Smooth muscle cell (in vitro differentiated cells): Measurements from ENCODE around the gene VPS8. TPM values are rescaled to one million over a fixed set of nuclear protein-coding genes. Genes with fewer than 3 reads are reported as not detected.
"Not testable (repeated sequence)": the region's sequence is repeated elsewhere in the genome, so short reads cannot be mapped to it uniquely, and the experiment has no call there.

Experiments
- DNase-seq: peaks from one replicate; lab custom pipeline; 2025; ENCODE audit not compliant: unreplicated experiment; lab: John Stamatoyannopoulos, UW
- H2AFZ ChIP-seq: fragments of 200-600 bp; sonication (generic); 2 replicates; pipeline ENCODE4 v1.6.0; 2016; ENCODE audit warnings: antibody characterized with exemption, low read depth, mild to moderate bottlenecking
- H3F3A ChIP-seq: fragments of 200-600 bp; sonication (generic); 2 replicates; pipeline ENCODE4 v1.6.0; 2017; ENCODE audit warnings: antibody characterized with exemption, low read depth
- H3K27ac ChIP-seq: fragments of 200-600 bp; sonication (generic); 2 replicates; pipeline ENCODE4 v1.5.1; 2016; ENCODE audit warnings: low read depth, mild to moderate bottlenecking
- H3K27me3 ChIP-seq: fragments of 200-600 bp; sonication (generic); 2 replicates; pipeline ENCODE4 v1.6.1; 2016; ENCODE audit warnings: low read depth, mild to moderate bottlenecking
- H3K36me3 ChIP-seq: fragments of 200-600 bp; sonication (generic); 2 replicates; pipeline ENCODE4 v1.5.1; 2016; ENCODE audit warnings: low read depth
- H3K4me1 ChIP-seq: fragments of 200-600 bp; sonication (generic); 2 replicates; pipeline ENCODE4 v1.5.1; 2016; ENCODE audit warnings: low read depth
- H3K4me2 ChIP-seq: fragments of 200-600 bp; sonication (generic); 2 replicates; pipeline ENCODE4 v1.6.0; 2016; ENCODE audit warnings: mild to moderate bottlenecking
- H3K4me3 ChIP-seq: fragments of 200-600 bp; sonication (generic); 2 replicates; pipeline ENCODE4 v1.5.1; 2016; ENCODE audit warnings: mild to moderate bottlenecking
- H3K79me2 ChIP-seq: fragments of 200-600 bp; sonication (generic); 2 replicates; pipeline ENCODE4 v1.6.0; 2016; ENCODE audit warnings: low read depth, mild to moderate bottlenecking
- H3K9ac ChIP-seq: fragments of 200-600 bp; sonication (generic); 2 replicates; pipeline ENCODE4 v1.6.0; 2016; ENCODE audit warnings: low read depth
- H3K9me3 ChIP-seq: fragments of 200-600 bp; sonication (generic); replicated peaks from 2 replicates; pipeline ENCODE4 v1.5.1; 2016; ENCODE audit warnings: low read depth
- H4K20me1 ChIP-seq: fragments of 200-600 bp; sonication (generic); 2 replicates; pipeline ENCODE4 v1.6.0; 2016; ENCODE audit warnings: low read depth
- CTCF ChIP-seq: fragments of 200-600 bp; sonication (generic); IDR thresholded peaks from 2 replicates; pipeline ENCODE4 v1.5.1; 2017; ENCODE audit warnings: borderline replicate concordance, mild to moderate bottlenecking, antibody characterized with exemption; ENCODE audit not compliant: insufficient read depth, poor library complexity, severe bottlenecking
- WGBS: methylation state at CpG from one replicate; pipeline ENCODE4 v1.1.7; 2016; ENCODE audit warnings: low lambda C conversion rate; 5-methylcytosine and 5-hydroxymethylcytosine counted together
- polyA plus RNA-seq: library from polyadenylated mRNA; unstranded; fragments of >200 nt; fragmentation: Nextera tagmentation; extraction: Ambion mirVana; gene quantifications from 2 replicates; pipeline ENCODE4 v1.2.1, GENCODE V29; 2016
- total RNA-seq: library from RNA; depleted of rRNA; stranded (reverse); fragments of >200 nt; gene quantifications from 2 replicates; pipeline ENCODE4 v1.2.3, GENCODE V29; 2014

The VPS8 gene
- total and polyA plus RNA-seq, 2 experiments from 2014 or later = 16.1 to 53.9 TPM

GRCh38 chr3:185009650-185010049 lies 197.7 kb downstream of the VPS8 start:
- no peak overlapping the region for H3K4me3 ChIP-seq
- H3K9ac ChIP-seq = no peak overlapping the region
- peaks cover 15% of the 10 kb centered on the region for H3K36me3 ChIP-seq
- no peak overlapping the region for H2AFZ ChIP-seq
- peaks cover 6% of the 10 kb centered on the region for H3K9me3 ChIP-seq
- H3F3A ChIP-seq = no peaks in the 10 kb centered on the region
- no peak overlapping the region for H3K4me2 ChIP-seq
- WGBS = 97% methylated on average over 3 of the region's 3 CpGs
- H4K20me1 ChIP-seq = no peaks in the 10 kb centered on the region
- no peak for DNase-seq
- H3K27me3 ChIP-seq = no peaks in the 10 kb centered on the region
- H3K4me1 ChIP-seq = no peaks in the 10 kb centered on the region
- no peak overlapping the region for H3K27ac ChIP-seq
- no peak for TF ChIP-seq CTCF
- H3K79me2 ChIP-seq = no peaks in the 10 kb centered on the region

GRCh38 chr3:185017584-185017983 lies 205.6 kb downstream of the VPS8 start:
- H3F3A ChIP-seq = not testable (repeated sequence)

GRCh38 chr3:185017996-185018395 lies 206.0 kb downstream of the VPS8 start:
- H3K27me3 ChIP-seq, H3K4me1 ChIP-seq, H3K4me2 ChIP-seq: not testable (repeated sequence)

More at GRCh38 chr3:185017584-185017983, 205.6 kb downstream of the VPS8 start:
- DNase-seq, H3K27me3 ChIP-seq, H2AFZ ChIP-seq, H3K4me1 ChIP-seq, H3K79me2 ChIP-seq, H3K4me3 ChIP-seq, H4K20me1 ChIP-seq, H3K9ac ChIP-seq, H3K4me2 ChIP-seq, H3K36me3 ChIP-seq, H3K9me3 ChIP-seq, H3K27ac ChIP-seq: not testable (repeated sequence)
- WGBS = 95% methylated on average over 12 of the region's 12 CpGs

GRCh38 chr3:185021256-185021655 lies 209.3 kb downstream of the VPS8 start:
- no peak for TF ChIP-seq CTCF
- no peaks in the 10 kb centered on the region for H3F3A ChIP-seq
- WGBS = 86% methylated on average over 1 of the region's 1 CpG
- H3K4me3 ChIP-seq = no peak overlapping the region
- H4K20me1 ChIP-seq = no peaks in the 10 kb centered on the region
- H3K79me2 ChIP-seq = no peaks in the 10 kb centered on the region
- DNase-seq = no peak
- H3K4me2 ChIP-seq = no peak overlapping the region
- H3K27ac ChIP-seq = no peak overlapping the region
- H3K4me1 ChIP-seq = no peaks in the 10 kb centered on the region
- H3K27me3 ChIP-seq = no peaks in the 10 kb centered on the region
- H3K9ac ChIP-seq = no peak overlapping the region
- H3K9me3 ChIP-seq = no peaks in the 10 kb centered on the region
- H3K36me3 ChIP-seq = no peaks in the 10 kb centered on the region
- H2AFZ ChIP-seq = no peak overlapping the region

More at GRCh38 chr3:185017996-185018395, 206.0 kb downstream of the VPS8 start:
- not testable (repeated sequence) for H3K79me2 ChIP-seq, H3K9ac ChIP-seq, H3K4me3 ChIP-seq, H3K9me3 ChIP-seq, H3F3A ChIP-seq, H4K20me1 ChIP-seq, H3K36me3 ChIP-seq, H2AFZ ChIP-seq, H3K27ac ChIP-seq, DNase-seq
- 93% methylated on average over 6 of the region's 6 CpGs for WGBS

GRCh38 chr3:185024406-185024805 lies 212.4 kb downstream of the VPS8 start:
- TF ChIP-seq CTCF = no peak
- no peaks in the 10 kb centered on the region for H3K36me3 ChIP-seq
- no peak overlapping the region for H3K4me3 ChIP-seq
- H3F3A ChIP-seq = no peaks in the 10 kb centered on the region
- WGBS = 85% methylated on average over 3 of the region's 3 CpGs
- no peak overlapping the region for H3K27ac ChIP-seq
- no peaks in the 10 kb centered on the region for H3K9me3 ChIP-seq
- no peak for DNase-seq
- H4K20me1 ChIP-seq = no peaks in the 10 kb centered on the region
- H3K4me2 ChIP-seq = no peak overlapping the region
- no peaks in the 10 kb centered on the region for H3K27me3 ChIP-seq
- H2AFZ ChIP-seq = no peak overlapping the region
- H3K9ac ChIP-seq = no peak overlapping the region
- H3K79me2 ChIP-seq = no peaks in the 10 kb centered on the region
- no peaks in the 10 kb centered on the region for H3K4me1 ChIP-seq
